Astrocyte (in vitro differentiated cells and primary cell): Measurements from ENCODE around the gene RHD.

ENCODE experiments used
- EZH2 ChIP-seq: IDR thresholded peaks from 2 replicates; pipeline ENCODE4 v1.6.1; 2012; ENCODE audit warnings: mild to moderate bottlenecking, low read length, inconsistent platforms; ENCODE audit not compliant: insufficient read depth
- TF ChIP-seq, protein P1 (sequence below): IDR thresholded peaks from 2 replicates; pipeline ENCODE4 v1.5.1; 2011; ENCODE audit warnings: low read depth, mild to moderate bottlenecking, inconsistent platforms, low read length, moderate library complexity; ENCODE audit not compliant: insufficient read depth

DNA sequence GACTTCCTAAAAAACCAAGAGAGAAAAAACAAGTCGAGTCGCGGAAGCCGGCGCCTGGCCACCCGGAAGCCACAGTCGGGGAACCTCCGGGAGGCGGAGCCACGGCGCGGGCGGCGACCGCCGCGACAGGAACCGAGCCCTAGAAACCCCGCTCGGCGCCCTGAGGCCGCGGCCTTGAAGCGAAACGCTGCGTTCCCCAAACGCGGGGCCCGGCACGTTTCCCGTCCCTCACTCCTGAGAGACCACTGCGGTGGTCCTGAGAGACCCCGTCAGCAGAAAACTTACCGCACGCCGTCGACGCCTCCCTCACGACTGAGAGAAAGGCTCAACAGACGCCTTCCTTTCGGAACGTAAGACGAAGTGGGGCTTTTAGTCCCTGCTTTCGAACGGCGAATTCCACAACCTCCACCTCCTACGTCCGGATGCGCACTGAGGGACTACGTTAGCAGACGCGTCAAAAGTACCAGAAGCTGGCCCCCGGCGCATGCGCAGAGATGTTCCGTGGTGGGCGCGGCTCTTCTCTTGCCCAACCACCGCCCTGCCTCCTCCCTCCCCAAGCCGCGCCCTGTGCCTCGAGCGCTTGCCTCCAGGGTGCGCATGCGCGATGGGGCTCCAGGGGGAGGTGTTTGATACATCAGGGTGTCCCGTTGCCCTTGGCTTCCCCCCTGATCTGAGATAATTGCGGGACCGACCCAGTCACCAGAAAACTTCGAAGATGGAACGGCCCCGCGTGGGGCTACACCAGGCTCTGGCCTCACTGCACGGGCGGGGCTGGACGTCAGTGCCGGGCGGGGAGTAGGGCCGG is 25.1 kb upstream of the RHD start, which contains the start of gene RSRP1:
- TF ChIP-seq EZH2, result no peak
- TF ChIP-seq, protein P1, sequence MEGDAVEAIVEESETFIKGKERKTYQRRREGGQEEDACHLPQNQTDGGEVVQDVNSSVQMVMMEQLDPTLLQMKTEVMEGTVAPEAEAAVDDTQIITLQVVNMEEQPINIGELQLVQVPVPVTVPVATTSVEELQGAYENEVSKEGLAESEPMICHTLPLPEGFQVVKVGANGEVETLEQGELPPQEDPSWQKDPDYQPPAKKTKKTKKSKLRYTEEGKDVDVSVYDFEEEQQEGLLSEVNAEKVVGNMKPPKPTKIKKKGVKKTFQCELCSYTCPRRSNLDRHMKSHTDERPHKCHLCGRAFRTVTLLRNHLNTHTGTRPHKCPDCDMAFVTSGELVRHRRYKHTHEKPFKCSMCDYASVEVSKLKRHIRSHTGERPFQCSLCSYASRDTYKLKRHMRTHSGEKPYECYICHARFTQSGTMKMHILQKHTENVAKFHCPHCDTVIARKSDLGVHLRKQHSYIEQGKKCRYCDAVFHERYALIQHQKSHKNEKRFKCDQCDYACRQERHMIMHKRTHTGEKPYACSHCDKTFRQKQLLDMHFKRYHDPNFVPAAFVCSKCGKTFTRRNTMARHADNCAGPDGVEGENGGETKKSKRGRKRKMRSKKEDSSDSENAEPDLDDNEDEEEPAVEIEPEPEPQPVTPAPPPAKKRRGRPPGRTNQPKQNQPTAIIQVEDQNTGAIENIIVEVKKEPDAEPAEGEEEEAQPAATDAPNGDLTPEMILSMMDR, result no peak
